GM21381 (cell line): Measurements from ENCODE around the gene GRM8.
"Not testable (repeated sequence)": the region's sequence is repeated elsewhere in the genome, so short reads cannot be mapped to it uniquely, and the experiment has no call there.

ENCODE experiments used
- ATAC-seq: cut with Tn5 transposase; IDR thresholded peaks from one replicate; pipeline ENCODE4 v1.9.1; 2021; ENCODE audit warnings: mild to moderate bottlenecking, moderate library complexity; ENCODE audit not compliant: unreplicated experiment

GRM8 gene

DNA sequence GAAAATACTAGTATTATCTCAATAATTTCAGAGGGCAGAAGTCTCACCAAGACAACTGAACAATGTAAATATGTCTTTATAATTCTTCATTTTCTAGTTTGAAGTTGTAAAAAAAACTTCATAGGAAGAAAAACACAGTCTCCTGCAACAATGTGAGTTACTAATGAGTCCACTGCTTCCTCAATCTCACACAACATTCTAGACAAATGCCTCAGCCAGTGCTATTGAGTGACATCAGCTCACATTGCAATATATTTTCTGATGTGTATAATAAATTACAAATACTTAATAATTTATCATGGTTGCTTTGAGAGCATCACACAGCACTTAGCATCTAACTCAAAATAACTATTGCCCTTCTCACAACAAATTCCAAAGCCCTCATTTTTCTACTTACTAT, 321.2 kb downstream of the GRM8 start:
- ATAC-seq: no peak

- ATAC-seq: no peak
These were observed 322.6 kb downstream of the GRM8 start for GRCh38 chr7:126930166-126930565.

GRCh38 chr7:126924477-126924876, 328.3 kb downstream of the GRM8 start:
- no peak for ATAC-seq

GRCh38 chr7:126911627-126912026, 341.1 kb downstream of the GRM8 start:
- ATAC-seq: not testable (repeated sequence)

- not testable (repeated sequence) for ATAC-seq
These were observed 344.2 kb downstream of the GRM8 start for GRCh38 chr7:126908564-126908963.

- ATAC-seq: not testable (repeated sequence)
These were observed 345.1 kb downstream of the GRM8 start for GRCh38 chr7:126907657-126908056.

- not testable (repeated sequence) for ATAC-seq
These were observed 347.5 kb downstream of the GRM8 start for GRCh38 chr7:126905255-126905654.

DNA sequence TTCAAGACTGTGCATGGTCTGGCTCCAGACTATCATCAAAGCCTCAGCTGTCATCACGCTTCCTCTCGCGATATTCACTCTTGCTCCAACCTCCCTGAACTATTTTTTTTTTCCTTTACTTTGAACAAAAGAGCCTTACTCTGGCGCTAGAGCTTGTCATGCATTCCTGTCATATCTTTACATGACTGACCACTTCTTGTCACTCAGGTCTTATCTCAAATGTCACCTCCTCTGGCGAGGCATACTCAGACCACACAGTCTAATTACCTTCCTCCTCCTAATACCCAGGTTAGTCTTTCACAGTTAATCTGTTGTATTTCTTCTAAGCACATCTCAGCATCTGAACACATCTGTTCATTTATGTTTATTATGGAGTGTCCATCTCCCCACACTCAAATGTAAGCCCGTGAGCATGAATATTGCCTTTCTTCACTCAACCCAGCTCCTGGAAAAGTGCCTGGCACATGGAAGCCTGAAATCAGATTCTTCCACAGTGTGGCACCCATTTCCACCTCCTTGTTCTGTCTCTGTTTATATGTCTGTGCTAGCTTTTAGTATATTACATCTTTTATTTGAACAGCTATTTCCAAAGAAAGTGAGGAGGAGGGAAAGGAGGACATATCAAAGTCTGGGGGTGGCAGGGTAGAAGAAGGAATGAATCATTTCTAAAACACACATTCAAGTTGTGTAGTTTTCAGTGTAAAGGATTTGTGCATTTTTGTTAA, 351.5 kb downstream of the GRM8 start:
- not testable (repeated sequence) for ATAC-seq

- ATAC-seq: not testable (repeated sequence)
These were observed 364.8 kb downstream of the GRM8 start for GRCh38 chr7:126887980-126888379.

- ATAC-seq: not testable (repeated sequence)
These were observed 365.2 kb downstream of the GRM8 start for GRCh38 chr7:126887560-126887959.

DNA sequence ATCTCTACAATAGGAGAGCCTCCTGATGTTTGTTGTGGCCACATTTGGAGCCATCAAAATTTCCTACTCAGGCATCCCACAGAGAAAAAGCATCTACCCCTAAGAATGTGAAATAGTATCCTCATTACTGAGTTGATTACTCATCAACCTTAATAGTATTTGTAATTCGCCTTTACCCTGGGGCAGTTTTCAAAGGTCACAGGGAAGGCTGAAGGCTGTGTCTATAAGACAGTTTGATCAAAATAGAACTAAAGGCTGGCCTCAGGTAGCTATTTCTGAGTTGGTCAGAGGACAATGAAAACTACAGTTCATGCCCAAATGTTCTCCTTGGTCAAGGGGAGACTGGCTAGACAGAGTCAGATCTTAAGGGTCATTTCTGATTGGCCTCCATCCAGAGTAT, 370.0 kb downstream of the GRM8 start:
- ATAC-seq: not testable (repeated sequence)

- ATAC-seq: not testable (repeated sequence)
These were observed 370.8 kb downstream of the GRM8 start for GRCh38 chr7:126881908-126882307.

GRCh38 chr7:126881315-126881714, 371.4 kb downstream of the GRM8 start:
- ATAC-seq: no peak

GRCh38 chr7:126876536-126876935, 376.2 kb downstream of the GRM8 start:
- not testable (repeated sequence) for ATAC-seq

DNA sequence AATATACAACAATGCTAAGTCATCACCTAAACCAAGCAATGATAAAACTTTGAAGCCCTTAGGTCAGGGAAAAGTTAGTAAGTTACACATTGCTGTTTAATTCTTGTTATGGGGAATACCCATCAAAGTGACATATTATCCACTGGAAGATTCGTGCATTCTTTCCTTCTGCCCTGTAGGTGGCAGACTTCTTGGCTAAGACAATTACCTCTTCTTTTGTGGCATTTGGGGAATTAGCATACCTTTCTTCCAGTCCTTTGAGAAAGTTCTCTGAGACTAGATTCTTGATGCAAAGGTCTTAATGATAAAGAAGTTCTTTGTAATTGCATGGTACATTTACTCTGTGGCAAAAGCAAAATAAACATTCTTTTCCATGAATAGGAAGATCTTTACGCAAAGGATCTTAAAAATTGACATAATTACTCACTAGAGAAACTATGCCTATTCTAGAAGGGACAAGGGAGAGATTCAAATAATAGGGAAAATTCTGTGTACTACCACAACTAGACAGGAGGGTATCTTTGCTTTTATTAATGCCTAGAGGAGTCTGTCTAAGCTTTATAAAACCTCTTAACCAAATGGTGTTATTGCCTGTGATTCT, 395.9 kb downstream of the GRM8 start:
- peak; percentile 75 for ATAC-seq

- no peak for ATAC-seq
These were observed 407.4 kb downstream of the GRM8 start for GRCh38 chr7:126845331-126845730.

GRCh38 chr7:126843883-126844282, 408.9 kb downstream of the GRM8 start:
- no peak for ATAC-seq

DNA sequence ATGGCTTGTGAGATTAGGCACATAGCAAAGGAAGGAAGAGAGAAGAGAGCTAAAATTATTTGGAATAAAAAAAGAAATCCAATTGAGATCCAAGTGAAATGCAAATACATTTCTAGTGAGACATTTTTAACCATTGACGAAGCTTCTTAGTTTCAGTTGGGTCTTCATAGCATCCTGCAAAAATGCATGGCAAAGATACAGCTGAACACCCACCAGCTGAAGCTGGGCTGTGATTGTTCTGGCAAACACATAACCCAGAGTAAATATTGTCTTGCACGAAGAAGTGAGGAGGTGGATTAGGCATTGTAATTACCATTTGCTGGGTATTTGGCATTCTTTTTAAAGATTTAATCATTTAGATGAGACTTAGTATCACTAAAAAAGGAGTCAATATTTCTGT, 409.4 kb downstream of the GRM8 start:
- no peak for ATAC-seq

- no peak for ATAC-seq
These were observed 410.3 kb downstream of the GRM8 start for GRCh38 chr7:126842451-126842850.

DNA sequence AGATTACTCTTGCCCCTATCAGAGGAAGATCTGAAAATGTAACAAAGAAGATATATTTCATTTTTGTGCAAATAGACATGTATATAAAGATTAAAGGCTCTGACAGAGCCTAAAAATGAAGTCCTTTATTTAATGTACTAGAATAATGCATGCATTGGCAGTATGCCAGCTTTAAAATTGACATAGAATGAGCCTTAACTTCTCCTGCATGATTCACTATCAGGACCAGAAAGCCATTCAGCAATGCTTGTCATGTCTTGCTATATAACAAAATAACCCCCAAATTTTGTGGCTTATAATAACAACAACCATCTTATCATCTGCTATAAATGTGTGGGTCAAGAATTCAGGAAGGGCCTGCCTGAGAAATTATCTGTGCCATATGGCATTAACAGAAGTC, 411.9 kb downstream of the GRM8 start:
- ATAC-seq: no peak

DNA sequence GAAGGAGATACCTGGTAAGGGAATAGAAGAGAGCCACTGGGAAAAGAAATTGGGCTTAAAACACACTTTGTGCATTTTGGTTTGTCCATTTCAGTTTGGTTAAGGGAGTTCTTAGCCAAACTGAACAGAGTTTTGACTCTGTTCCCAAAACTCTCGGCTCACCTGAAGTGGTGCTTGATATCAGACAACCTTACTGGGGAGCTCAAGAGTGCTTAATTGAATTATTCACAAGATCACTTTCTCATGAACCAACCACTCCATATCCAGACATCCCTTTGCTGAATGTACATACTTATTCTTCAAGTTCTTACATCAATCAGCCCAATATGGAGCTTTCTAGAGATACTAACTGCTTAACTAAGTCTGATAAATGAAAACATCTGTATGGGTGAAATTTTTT, 413.1 kb downstream of the GRM8 start:
- no peak for ATAC-seq

- no peak for ATAC-seq
These were observed 414.5 kb downstream of the GRM8 start for GRCh38 chr7:126838194-126838593.

DNA sequence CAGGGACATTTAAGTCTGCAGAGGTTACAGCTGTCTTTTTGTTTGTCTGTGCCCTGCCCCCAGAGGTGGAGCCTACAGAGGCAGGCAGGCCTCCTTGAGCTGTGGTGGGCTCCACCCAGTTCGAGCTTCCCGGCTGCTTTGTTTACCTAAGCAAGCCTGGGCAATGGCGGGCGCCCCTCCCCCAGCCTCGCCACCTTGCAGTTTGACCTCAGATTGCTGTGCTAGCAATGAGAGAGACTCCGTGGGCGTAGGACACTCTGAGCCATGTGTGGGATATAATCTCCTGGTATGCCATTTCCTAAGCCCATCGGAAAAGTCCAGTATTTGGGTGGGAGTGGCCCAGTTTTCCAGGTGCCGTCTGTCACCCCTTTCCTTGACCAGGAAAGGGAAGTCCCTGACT, 421.5 kb downstream of the GRM8 start:
- not testable (repeated sequence) for ATAC-seq
